ENCODE measurements around the gene ZBTB17. TPM values are rescaled to one million over a fixed set of nuclear protein-coding genes. Genes with fewer than 3 reads are reported as not detected.

ZBTB17 gene
- total RNA-seq, 1 donor from 2014 or later, result 24.1 TPM

DNA sequence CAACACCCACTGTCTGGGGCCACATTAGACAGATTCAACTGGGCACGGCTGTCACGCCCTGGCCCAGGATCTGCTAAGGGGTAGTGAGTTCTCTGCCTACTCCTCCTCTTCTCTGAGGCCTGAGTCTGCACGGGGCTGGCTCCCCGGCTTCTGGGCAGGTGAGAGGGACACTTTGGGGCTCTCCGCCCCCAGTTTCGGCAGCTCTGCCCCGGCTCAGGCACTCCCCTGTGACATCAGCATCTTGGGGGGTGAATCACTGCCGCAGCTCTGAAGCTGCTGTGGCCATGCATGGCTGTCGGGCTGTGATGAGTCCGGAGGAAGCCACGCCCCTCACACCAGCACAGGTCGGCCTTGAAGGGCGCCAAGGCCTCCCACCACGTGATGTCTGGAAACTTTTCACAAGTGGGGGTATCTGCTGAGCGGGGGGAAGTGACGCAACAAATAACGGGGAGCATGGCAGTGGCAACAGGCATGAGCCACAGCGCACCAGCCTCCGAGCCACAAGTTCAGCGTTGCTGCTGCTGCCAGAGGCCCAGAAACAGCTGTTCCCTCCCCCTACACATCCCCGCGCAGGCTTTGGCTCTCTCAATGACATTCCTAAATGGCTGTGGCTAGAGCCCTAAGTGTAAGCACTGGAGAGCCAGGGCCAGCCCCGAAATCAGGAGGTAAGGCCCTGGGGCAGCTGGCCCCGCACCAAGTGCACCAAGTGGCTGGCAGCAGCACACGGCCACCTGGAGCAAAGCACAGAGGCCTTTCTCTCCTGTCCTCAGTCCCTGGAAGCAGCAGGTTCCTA lies 26.3 kb downstream of the ZBTB17 start:
- DNase-seq (ENCODE audit: low read depth), result peak; percentile 90
- TF ChIP-seq, protein P1, sequence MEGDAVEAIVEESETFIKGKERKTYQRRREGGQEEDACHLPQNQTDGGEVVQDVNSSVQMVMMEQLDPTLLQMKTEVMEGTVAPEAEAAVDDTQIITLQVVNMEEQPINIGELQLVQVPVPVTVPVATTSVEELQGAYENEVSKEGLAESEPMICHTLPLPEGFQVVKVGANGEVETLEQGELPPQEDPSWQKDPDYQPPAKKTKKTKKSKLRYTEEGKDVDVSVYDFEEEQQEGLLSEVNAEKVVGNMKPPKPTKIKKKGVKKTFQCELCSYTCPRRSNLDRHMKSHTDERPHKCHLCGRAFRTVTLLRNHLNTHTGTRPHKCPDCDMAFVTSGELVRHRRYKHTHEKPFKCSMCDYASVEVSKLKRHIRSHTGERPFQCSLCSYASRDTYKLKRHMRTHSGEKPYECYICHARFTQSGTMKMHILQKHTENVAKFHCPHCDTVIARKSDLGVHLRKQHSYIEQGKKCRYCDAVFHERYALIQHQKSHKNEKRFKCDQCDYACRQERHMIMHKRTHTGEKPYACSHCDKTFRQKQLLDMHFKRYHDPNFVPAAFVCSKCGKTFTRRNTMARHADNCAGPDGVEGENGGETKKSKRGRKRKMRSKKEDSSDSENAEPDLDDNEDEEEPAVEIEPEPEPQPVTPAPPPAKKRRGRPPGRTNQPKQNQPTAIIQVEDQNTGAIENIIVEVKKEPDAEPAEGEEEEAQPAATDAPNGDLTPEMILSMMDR (IDR thresholded peaks at IDR 0.05; ENCODE audit: insufficient read depth, low read length, poor library complexity, severe bottlenecking), result no peak
- Histone ChIP-seq H3K4me3 (ENCODE audit: low read depth, low read length) (no peak overlapping the region), H3K27me3 (ENCODE audit: control insufficient read depth, insufficient read depth, low read length) (no peaks in the 10 kb centered on the region), H3K36me3 (ENCODE audit: control insufficient read depth, insufficient read depth, low read length) (peaks cover 3% of the 10 kb centered on the region)

DNA sequence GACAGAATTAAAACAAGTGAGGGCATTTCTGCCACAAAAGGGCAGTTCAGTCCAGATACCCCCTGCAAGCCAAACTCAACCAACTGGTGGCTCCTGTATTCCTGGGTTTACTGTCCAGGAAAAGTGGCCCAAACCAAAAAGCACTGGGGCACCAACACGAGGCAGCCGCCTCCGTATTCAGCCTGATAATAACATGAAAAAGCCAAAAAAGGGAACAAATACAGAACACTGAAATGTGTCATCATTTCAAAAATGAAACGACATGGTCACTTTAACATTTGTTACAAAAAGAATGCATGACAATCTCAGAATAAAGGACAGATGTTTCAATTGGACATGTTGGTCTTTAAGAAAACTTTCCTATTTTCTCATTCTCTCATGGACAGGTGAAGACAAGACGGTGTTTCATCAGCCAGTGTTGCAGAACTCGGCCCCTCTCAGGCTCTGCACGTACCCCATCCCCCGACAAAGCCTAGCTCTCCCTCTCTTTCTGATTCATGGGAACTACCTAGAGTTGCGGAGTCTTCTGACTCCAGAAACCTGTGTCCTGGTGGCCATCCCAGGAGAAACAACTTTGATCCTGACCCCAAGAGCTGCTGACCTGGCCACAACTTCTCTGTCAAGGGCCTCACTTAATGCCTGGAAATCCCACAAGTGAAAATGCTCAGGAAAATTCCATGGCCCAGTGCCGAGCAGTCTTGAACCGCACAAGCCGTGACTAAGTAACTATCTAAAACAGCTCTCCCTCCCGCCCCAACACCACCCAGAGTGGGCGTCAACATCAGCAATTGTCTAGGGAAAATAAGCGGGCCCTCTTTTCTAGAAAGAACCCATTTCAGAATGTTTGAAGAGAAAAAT lies 27.1 kb downstream of the ZBTB17 start:
- no peak overlapping the region for H3K4me3 ChIP-seq (ENCODE audit: low read depth, low read length)
- TF ChIP-seq, protein P1 (IDR thresholded peaks at IDR 0.05; ENCODE audit: insufficient read depth, low read length, poor library complexity, severe bottlenecking), result peak; percentile 3
- no peaks in the 10 kb centered on the region for H3K27me3 ChIP-seq (ENCODE audit: control insufficient read depth, insufficient read depth, low read length)
- peaks cover 4% of the 10 kb centered on the region for H3K36me3 ChIP-seq (ENCODE audit: control insufficient read depth, insufficient read depth, low read length)
- DNase-seq (ENCODE audit: low read depth), result peak; percentile 87

DNA sequence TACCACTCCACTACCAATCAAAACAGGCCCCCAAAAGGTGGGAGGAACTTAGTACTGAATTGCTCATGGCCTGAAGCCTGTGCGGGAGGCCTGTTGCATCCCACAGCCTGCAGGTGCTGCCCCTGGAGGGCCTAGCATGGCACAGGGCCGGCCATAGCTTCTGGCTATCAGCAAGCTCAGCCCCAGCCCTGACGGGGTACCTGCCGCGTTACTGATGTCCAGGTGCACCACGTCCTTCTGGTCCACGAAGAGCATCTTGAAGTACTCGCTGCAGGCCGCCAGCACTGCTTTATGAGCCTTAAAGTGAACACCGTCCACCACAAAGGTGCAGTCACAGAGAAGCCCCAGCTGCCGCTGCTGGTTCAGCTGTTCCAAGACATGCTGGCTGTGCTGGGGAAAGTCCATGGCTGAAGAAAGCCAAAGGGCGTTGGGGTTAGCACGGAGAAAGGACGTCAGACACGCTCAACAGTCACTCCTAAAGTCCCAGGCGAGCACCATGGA lies 27.8 kb downstream of the ZBTB17 start:
- TF ChIP-seq, protein P1 (IDR thresholded peaks at IDR 0.05; ENCODE audit: insufficient read depth, low read length, poor library complexity, severe bottlenecking), result no peak
- no peak overlapping the region for H3K4me3 ChIP-seq (ENCODE audit: low read depth, low read length)
- no peak for DNase-seq (ENCODE audit: low read depth)
- no peaks in the 10 kb centered on the region for H3K27me3 ChIP-seq (ENCODE audit: control insufficient read depth, insufficient read depth, low read length)
- peaks cover 4% of the 10 kb centered on the region for H3K36me3 ChIP-seq (ENCODE audit: control insufficient read depth, insufficient read depth, low read length)

DNA sequence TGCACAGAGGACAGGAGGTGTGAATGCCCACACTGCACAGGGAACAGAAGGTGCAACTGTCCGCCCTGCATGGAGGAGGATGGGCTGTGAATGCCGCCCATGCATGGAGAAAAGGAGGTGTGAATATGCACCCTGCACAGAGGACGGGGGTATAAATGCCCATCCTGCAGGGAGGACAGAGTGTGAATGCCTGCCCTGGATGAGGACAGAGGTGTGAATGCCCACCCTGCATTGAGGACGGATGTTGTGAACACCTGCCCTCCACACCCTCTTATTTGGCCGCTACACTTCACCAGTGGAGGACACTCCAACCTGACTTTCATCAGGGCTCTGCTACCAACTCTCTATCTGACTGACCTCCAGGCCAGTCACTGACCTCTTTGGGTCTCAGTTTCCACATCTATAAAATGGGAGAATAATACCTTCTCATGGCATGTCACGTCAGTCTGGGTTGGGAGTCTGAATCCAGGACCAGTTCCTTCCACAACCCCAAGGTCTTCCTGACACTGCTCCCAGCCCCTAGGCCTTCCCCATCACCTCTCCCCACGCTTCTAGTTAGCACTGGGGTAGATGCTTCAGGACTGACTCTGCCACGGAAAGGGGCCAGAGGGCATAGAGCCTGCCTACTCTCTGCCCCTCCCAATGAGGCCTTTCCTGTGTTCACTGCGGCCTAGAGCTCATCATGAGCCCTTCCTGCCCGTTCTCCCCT lies 28.4 kb downstream of the ZBTB17 start:
- Histone ChIP-seq H3K27me3 (ENCODE audit: control insufficient read depth, insufficient read depth, low read length) (no peaks in the 10 kb centered on the region), H3K36me3 (ENCODE audit: control insufficient read depth, insufficient read depth, low read length) (peaks cover 4% of the 10 kb centered on the region), H3K4me3 (ENCODE audit: low read depth, low read length) (no peak overlapping the region)
- DNase-seq (ENCODE audit: low read depth), result no peak
- TF ChIP-seq, protein P1 (IDR thresholded peaks at IDR 0.05; ENCODE audit: insufficient read depth, low read length, poor library complexity, severe bottlenecking), result no peak

DNA sequence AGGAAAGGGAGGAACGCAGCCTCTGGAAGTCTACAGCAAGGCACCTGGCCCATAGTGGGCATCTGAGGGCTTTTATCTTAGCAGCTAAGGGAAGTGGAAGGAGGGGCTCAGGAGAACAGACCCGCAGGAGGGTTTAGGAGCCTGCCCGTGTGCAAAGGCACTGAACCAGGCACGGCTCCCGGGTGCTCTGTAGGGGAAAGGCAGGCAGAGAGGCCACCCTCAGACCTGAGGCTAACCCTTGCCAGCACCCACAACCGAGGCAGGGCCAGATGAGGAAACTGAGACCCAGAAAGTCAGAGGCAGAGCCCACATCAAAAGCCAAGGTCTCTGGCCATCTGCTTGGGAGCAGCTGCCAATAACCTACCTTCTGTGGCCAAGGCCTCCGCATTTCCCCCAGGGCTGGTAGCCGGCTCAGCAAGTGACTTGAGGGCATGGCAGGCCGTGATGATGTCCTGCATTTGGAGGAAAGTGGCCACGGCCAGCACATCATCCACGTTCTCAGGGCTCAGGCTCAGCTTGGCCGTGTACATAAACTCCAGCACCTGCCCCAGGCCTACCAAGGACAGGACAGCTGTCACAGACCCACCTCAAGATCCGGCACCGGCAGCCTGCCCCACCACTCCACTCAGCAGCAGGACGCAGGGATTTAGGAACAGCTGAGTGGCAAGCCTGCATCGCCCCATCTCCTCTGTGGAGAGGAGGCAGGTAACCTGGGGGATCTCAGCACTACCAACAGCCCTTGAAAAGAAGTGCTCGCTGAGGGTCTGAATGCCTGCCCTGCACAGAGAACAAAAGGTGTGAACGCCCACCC lies 29.1 kb downstream of the ZBTB17 start:
- Histone ChIP-seq H3K4me3 (ENCODE audit: low read depth, low read length) (no peak overlapping the region), H3K36me3 (ENCODE audit: control insufficient read depth, insufficient read depth, low read length) (peaks cover 4% of the 10 kb centered on the region), H3K27me3 (ENCODE audit: control insufficient read depth, insufficient read depth, low read length) (no peaks in the 10 kb centered on the region)
- TF ChIP-seq, protein P1 (IDR thresholded peaks at IDR 0.05; ENCODE audit: insufficient read depth, low read length, poor library complexity, severe bottlenecking), result no peak
- DNase-seq (ENCODE audit: low read depth), result no peak

Measured in kidney epithelial cell (primary cell).